DMS 273 treated with DMSO at 0.1 percent for 48 hours (cell line): ENCODE results near the gene MEF2A.

Experiments
- DNase-seq: peaks from one replicate; lab custom pipeline; 2025; lab: John Stamatoyannopoulos, UW

MEF2A gene

DNA sequence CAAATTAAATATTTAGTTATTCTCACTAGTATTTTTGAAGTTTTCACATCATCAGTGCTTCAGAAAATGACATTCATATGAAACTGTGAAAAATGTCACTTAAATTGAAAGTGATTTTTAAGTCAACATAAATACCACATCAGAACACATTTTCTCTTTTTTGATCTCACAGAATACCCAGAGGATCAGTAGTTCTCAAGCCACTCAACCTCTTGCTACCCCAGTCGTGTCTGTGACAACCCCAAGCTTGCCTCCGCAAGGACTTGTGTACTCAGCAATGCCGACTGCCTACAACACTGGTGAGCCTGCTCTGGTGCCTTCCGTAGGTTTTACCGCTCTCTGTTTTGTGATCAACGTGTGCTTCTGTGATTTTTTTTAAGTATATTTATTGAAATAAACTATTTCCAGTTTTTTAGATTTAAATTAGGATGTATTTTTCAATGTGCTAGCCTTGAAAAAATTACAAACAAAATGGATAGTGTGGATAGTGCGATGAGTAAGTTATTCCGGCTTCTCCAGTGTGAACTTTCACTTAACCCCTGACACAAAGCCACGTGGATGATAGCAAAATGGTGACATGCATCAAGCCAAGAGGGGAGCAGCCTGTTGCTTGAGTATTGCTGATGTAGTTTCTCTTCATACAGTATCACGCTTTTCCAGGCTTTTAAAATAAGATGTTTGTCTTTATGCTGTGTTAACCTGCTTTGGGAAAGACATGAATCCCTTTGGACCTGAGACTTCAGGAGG is 140.9 kb downstream of the MEF2A start:
- no peak for DNase-seq

DNA sequence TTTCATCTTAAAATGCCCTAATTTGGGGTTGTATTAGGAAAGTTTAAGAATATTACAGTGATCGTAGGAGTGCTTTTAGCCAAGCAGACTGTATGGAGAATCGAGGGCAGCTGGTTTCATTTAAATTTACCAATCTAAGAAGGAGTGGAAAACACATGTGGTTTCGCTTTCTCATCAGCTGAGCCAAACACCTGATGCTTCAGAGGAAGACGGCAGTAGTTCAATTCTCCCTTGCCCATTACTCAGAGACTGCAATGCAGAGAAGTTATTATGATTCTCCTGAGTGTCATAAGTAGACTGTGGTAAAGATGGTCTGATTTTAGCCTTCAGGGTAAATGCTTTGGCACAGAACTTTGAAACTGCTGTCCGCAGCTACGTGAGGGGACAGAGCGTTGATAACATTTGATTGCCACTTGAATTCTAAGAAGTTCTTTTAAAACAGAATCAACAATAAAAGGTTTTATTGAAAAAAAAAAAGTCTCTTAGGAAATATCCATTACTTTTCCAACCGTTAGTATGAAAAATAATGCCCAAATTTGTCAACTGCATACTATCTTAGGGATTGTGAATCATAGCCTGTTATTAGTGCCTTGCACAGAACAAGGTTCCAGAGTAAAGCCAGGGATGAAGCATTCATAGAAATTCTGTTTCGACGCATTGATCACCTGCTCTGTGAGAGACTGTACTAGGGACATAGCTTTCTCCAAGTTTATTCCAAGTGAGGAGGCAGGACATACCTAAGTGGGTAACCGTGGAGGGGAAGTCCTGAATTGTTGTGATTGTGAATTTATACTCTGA is 141.9 kb downstream of the MEF2A start:
- DNase-seq: no peak

DNA sequence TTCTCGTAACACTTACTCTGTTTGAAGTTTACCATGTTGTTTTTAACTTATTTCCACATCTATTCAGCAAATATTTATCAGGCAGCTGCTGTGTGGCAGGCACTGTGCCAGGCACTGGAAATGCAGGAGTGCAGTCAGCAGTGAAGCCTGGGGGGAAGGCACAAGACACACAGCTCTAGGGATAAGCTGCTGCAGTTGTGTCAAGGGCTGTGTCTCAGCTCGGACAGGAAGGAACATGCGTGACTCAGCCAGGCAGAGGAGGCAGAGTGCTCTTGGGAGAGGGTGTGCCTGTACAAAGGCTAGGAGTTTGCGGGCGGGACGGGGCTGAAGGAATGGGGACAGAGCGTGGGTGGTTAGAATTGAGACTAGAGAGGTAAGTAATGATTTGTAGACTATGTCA is 142.8 kb downstream of the MEF2A start:
- no peak for DNase-seq

DNA sequence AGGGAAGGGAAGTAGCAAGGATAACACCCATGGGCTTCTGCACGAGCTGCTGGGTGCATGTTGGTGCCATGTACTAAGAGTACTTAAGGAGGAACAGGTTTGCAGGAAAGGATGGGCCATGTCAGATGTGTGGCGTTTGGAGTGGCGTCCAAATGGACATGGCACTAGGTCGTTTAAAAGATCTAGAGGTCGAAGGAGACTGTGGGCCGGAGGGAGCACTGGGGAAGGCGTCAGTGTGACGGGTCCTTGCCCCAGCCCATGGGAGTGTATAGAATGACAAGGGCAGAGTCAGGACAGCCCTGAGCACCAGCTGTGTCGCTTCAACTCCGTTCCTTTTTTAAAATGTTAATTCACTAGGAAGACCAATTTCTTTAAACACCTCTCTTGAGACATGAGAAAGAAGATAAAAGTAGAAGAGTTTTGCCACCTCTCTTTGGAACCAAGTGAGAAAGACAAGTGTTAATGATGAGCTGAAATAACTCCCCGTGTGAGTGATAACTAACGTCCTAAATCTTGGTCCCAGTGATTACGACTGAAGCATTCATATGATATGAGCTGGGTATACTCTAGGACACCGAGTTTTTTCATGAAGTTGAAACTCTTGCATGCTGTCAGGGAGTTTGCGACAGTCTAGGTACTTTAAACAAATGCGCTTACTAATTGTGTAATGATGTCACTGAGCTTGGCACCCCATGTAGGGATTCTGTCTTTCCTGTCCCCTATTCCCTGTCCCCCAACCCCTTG is 143.6 kb downstream of the MEF2A start:
- DNase-seq: no peak

DNA sequence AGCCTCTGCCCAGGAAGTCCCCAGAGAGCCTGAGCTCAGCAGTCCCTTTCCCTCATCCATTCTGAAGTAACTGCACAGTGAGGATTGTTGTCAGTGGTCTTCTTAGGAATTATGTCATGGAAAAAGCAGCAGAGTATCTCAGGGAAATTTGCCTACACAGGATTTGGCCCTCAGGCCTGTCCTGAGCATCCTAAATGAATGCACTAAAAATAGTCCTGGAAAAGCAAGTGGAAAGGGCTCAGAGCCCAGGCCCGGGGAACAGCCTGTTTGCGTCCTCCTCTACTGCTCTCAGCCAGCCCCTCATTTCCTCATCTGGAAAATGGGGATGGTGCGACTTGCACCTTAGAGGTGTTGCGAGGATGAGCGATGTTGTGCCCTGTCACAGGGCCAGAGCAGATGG is 145.8 kb downstream of the MEF2A start:
- DNase-seq: no peak

DNA sequence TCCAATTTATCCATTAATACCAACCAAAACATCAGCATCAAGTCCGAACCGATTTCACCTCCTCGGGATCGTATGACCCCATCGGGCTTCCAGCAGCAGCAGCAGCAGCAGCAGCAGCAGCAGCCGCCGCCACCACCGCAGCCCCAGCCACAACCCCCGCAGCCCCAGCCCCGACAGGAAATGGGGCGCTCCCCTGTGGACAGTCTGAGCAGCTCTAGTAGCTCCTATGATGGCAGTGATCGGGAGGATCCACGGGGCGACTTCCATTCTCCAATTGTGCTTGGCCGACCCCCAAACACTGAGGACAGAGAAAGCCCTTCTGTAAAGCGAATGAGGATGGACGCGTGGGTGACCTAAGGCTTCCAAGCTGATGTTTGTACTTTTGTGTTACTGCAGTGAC is 146.6 kb downstream of the MEF2A start:
- no peak for DNase-seq

DNA sequence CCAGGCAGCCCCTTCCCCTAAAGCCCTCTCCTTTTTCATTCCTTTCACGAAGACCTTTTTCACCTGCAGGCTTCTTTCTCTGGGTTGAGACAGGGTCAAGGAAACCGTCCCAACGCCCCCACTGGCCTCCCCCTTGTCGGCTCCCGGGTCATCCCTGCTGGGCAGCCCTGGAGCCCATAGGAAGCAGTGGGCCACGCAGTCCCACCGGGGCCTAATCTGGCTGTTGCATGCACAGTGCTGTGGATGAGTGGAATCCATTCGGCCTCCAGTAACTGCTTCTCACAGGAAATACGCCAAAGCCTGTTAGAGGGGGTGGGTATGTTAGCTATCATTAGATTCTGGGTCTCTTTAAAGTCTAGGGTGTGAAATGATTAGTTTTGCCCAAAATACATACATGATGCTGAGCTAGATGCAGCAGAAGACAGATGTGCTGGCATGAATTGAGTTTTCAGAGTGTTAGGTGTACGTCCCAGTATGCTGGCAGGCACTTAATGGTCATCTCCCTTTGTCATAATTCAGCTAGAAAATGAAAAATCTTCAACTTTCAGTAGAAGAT is 150.8 kb downstream of the MEF2A start:
- DNase-seq: no peak

DNA sequence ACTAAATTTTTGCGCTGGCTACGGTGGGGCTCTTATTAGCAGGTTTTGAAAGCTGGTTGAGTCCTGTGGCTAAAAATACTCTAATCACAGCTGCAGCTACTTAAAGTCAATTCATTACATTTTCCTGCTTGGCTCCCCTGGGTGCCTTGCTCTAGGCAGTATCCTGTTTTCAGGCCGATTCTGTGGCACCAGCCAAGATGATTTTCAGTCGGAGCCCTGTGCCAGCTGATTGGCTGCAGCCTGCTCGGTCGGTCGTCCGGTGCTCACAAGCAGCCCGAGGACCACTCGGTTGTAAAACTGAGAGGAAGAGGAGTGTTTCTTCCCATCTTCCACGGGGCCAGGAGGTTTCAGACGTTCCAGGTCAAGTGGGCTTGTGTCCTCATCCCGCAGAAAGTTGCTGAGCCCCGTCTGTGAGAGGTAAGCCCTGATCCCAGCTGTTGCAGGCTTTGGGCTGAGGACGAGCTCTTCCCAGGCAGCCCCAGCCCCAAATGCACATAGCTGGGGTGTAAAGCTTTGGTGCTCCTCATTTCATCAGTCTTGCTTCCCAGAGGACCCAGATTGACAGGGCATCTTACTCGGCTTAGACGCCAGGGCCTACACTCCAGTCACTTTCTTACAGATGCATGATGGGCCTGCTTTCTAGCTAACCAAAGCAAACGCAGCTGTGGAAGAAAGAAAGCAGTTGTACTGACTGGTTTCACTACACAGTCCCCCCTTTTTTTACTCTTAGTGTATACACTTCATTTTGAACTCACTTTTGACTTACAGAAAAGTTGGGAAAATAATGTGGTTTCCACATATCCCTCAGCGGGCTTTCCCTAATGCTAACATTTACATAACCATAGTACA is 151.6 kb downstream of the MEF2A start:
- DNase-seq: no peak

DNA sequence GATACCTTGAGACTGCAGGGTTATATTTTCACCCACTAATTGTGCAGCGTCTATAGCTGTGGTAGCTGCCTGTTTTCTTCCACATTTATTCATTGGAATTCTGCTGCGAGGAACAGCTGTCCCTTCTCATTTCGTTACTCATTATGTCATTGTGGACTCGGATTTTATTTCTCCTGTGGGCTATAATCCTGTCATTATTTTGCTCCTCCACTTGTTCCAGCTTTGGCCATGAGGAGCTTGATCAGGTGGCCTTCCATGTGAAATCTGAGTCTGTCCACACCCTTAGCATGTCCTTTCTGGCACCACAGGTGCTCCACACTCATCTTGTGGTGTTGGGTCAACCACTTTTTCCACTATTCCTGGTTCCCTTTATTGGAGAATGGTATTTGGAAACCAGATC is 152.6 kb downstream of the MEF2A start:
- DNase-seq: no peak

DNA sequence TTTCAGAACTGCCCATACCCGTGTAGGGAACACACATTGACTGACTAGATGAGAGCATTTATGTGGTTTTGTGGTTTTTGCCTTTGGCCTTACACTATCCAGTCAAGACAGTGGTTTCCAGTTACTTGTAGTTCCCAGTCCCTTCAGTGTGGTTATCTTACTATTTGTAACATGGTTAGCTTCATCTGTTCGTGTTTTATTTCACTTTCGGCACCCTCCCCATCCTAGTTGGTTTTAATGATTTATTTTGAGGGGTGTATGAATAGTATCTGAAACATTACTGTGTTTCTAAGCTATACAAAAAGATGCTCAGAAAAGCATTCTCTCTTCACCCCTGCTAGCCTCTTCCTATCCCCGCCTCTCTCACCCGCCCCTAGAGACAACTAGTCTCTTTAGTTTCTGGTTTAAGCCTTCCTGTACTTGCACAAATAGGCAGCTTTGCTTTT is 153.3 kb downstream of the MEF2A start:
- DNase-seq: no peak

DNA sequence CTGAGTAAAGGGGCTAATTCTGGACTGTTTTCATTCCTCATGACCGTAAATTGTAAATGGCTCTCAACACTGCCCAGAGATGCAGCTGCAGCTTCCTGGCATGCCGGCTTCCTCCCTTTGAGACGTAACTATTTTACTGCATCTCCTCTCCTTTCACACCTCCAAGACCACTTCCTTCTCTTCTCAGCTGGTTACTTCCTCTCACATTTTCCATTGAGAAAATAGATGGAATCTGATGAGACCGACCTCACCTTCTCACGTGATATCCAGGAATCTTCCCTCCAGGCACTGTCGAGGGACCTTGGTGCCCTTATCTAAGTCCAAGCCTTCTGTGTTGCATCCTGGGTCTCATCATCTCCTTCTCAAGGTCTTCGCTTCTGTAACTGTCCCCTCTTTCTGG is 154.7 kb downstream of the MEF2A start:
- no peak for DNase-seq

DNA sequence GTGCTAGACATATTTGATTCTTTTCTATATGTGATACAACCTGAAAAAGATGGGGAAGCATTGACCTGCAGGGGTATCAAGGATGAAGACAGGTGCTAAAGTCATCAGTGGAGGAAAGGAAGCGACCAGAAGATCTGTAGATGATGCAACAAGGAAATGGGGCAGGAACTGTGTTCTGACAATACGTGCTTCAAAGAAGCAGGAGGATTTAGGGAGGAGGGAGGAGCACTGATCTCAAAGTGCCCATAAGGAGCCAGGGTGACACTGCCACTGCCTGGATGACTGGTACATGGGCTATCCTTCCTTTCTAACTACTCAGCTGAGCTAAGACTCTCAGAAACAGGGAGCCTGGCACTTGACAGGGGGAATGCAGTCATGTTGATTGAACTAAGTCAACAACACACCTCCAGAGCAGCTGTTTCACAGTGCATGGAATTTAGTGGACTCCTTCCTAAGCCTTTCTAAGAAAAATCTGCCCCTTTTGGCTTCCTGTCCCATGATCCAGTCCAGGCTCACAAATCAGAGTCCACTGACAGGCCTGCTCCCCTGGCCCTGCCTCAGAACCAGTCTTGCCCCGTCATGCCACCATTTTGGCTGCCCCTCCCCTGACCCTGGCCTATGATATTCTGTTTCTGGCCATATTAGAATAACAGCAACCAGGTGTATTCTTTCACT is 155.5 kb downstream of the MEF2A start:
- no peak for DNase-seq

DNA sequence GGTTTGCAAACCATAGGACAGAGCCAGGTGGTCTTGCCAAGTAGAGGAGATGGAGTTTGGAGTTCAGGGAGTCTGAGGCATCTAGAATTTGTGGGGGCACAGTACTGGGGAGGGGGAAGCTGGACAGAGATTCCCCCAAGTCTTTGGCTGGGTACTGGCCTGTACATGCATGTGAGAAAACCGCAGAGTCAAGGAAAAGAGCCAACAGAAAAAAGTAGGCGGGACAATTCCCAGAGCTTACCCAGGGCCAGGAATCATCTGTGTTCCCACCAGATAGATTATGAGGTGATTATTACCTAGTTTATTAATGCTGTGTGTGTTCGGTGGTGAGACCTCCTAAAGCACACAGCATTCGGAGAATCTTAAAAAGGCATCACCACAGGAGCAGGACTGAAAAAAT is 156.1 kb downstream of the MEF2A start:
- no peak for DNase-seq

DNA sequence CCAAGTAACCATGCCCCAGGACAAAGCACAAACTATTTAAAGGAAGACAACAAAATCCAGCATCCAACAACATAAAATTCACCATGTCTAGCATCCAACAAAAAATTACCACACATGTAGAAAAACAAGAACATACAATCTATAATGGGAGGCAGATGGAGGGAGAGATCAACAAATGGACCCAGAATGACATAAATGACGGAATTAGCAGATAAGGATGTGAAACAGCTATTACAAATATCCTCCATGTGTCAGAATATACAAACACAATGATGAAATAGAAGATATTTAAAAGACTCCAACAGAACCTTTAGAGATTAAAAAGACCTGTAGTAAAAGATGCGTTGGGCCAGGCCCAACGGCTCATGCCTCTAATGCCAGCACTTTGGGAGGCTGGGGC is 156.6 kb downstream of the MEF2A start:
- DNase-seq: no peak

DNA sequence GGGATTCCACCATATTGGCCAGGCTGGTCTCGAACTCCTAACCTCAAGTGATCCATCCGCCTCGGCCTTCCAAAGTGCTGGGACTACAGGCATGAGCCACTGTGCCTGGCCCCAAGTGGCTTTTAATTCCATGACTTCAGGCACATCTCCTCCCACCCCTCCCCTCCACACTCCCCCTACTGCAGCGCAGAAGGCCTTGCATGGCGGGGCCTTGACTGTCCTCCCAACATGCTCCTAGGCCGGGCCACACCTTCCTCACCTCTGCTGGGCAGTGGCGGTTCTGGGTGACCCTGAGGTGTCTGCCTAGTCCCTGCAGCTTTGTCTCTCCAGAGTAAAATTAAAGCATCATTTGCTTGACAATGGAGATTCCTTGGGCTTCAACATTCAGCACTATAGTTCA is 160.5 kb downstream of the MEF2A start:
- no peak for DNase-seq

DNA sequence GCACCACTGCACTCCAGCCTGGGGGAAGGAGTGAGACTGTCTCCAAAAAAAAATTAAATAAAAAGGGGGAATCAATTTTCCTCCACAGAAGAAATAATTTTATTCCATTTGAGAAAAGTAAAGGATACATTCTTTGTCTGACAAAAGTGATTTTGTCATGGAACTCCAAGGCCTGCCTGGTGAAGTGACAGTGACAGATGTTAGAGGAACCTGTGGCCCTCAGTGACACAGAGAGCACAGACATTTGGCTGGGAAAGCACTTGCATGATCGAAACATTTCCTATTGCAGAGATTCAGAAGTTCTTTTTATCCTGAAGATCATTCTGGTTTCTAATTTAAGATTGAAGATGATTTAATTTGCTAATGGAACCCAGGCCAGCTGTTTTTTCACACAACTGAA is 161.5 kb downstream of the MEF2A start:
- no peak for DNase-seq

DNA sequence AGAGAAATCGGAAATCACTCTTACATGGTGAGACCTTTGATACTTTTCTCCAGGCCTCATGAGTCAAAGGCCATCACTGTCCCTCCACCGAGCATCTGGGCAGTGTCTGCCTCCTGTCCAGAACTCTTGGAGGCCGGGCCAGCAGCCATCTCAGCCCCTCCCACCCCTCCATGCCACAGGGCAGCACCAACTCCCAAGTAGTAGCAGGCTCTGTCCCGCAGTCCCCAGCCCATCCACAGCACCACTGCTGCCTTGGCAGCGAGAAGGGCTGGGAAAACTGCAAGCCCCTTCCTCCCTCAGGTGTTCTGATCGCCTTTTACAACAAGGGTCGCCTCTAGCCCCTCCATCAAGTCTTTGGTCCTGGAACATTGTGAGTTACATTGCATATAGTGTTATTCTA is 161.9 kb downstream of the MEF2A start:
- DNase-seq: no peak

DNA sequence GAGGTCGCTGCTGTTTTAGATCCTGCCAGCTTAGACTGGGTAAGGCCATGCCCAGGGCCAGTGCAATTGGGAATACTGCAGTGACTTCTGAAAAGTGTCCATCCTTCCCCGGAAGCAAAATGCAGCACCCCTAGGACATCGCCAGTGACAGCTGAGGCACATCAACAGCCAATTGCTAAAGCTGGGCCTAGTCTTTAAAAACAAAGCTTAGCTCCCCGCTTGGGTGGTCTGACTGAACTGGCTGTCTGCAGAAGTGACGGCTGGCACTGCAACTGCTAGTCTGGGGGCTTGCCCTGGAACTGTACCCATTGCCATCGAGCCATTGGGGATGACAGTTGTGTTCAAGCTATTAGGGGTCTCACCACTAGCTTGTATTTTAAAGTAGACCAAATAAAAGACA is 163.1 kb downstream of the MEF2A start:
- DNase-seq: no peak

DNA sequence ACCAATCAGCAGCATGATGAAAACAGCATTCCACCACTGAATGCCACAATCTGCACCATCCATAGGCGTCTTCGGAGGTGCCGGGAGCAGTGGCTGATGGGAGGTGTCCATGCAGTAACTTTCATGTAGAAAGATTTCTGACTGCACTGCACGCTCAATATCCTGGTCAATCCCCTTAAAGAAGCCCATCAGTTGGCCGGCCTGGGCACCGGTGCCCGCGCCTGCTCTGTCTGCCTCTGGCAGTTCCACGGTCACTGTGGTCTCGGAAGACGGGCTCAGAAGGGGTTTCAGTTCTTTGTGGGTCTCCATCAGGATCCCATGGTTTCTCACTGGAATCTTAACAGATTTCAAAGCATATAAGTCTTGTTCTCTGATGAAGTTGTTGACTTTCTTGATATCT is 163.5 kb downstream of the MEF2A start:
- DNase-seq: no peak

DNA sequence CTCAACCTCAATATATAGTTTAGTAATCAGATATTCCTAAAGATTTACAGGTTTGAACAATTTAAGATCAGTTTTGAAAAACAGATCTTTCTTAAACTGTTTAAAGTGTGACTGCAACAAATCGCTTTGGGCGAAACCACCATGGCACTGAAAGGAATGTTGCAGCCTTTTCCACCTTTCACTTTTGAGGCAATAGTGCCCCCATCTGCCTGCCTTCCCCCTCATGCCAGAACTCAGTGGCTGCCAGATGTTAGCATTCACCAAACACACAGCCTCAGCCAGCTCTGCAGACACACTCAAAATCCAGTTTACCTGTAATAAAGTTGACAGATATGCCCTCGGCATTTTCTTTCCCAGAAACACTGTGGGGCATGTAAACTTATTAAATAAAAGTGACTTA is 164.1 kb downstream of the MEF2A start:
- DNase-seq: no peak
